HG03342 (cell line): ENCODE data around the gene B4GALNT4.
"Not testable (repeated sequence)": the region's sequence is repeated elsewhere in the genome, so short reads cannot be mapped to it uniquely, and the experiment has no call there.

ENCODE experiments used
- ATAC-seq: cut with Tn5 transposase; IDR thresholded peaks from one replicate; pipeline ENCODE4 v1.9.1; 2021; ENCODE audit warnings: mild to moderate bottlenecking, moderate library complexity; ENCODE audit not compliant: unreplicated experiment

The B4GALNT4 gene

DNA sequence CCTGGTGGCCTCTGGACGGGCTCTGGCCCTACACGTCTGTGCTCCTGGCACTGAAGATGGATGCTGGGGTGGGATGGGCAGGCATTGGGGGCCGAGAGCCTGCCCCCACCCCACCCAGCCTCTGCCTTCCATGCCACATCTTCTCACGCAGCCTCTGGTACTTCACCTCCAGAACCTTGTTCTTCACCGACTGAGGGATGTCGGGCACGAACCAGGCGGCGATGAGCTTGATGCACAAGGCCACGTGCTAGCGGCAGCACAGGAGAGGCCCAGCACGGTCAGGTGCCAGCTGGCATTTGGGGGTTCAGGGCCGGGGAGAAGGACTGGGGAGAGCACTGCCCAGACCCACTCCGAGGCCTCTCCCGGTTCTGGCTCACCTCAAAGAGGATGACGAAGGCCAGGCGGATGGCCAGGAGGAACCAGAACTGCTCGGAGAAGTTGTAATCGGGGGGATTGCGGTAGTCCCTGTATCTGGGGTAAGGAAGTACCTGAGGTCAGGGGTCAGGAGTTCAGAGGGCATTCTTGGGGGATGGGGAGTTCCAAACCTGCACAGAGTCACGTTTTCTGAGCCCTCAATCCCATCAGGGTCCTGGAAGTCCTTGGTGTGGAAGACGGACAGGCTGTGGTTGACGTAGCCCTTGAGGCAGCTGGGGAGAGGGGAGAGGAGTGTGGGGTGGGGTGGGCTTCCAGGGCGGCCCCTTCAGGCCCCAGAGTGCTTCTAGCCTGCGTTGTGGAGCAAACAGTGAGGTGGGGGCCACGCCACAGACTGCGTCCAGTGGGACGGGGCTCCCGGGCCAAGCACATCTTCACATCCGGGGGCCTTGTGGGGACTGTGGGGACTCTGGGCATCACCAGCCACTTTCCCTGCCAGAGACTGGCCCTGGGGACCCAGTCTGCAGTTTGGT is 49.3 kb downstream of the B4GALNT4 start:
- no peak for ATAC-seq

DNA sequence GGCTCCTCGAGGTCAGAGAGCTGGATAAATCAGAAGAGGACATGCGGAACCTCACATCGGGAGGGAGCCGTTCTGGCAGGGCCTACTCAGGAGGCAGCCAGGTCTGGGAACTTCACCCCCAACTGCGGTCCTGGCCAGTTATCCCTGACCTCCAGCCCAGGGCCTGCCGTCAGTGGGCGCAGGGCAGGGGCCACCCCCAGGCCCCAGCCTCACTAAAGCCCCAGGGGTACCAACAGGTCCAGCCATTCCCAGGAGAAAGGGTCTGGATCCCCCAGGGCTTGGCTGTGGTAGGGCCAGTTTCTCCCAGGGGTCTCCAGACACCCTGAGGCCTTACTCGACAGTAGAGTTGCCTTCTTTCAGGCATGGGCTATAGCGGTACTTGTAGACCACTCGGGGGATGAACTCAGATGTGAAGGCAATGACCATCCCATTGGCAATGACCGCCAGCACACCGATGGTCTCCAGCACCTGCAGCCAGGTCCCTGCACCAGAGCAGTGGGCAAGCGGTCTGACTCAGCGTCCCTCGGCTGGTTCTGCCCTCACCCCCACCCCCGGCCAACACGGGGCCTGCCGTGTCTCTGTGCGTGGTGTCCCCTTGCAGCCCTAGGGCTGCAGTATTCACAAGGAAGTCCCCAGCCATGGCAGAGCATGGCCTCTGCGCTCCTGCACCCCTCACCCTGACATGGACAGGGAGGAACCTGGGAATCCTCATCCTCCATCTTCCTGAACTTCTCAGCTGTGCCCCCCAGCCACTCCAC is 50.1 kb downstream of the B4GALNT4 start:
- ATAC-seq, result no peak

DNA sequence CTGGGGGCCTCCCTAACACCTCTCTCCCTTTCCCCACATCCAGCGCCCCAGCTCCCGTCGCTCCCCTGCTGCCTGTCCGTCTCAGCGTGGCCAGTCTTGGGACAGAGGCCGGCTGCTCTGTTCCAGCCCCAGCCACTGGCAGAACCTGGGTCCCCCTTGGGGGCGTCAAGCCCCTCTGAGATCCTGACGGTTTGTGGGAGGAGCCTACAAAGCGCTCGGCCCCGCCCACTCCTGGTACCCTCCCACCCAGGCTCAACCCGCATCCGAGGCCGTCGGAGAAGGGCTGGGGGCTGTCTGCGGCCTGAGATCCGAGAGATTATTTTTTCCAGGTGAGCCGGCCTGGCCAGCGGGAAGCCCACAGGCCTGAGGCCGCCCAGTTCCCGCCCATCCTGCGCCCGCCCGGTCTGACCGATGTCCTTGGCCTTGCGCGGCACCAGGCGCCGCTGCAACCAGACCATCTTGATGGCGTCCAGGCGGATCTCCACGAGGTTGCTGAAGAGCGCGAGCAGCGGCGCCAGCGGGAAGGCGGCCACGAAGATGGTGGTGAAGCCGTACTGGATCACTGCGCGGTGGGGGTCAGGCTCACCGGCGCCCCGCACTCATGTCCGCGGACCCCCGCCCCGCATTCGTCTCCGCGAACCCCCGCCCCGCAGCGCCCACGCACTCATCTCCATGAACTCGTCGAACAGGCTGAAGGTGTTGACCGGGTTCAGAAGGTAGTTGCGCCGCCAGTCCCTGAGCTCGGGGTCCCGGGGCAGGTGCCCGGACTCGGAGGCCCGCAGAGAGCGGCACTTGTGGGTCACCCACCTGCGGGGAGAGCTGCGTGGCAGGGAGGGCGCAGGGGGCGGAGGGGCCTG is 51.0 kb downstream of the B4GALNT4 start:
- ATAC-seq, result no peak

GRCh38 chr11:420911-421321 is 51.6 kb downstream of the B4GALNT4 start:
- no peak for ATAC-seq

- ATAC-seq, result no peak
Measured at GRCh38 chr11:422249-422656, 53.0 kb downstream of the B4GALNT4 start.

- no peak for ATAC-seq
Measured at GRCh38 chr11:424232-424631, 54.9 kb downstream of the B4GALNT4 start.

GRCh38 chr11:424766-425165 is 55.5 kb downstream of the B4GALNT4 start:
- not testable (repeated sequence) for ATAC-seq

DNA sequence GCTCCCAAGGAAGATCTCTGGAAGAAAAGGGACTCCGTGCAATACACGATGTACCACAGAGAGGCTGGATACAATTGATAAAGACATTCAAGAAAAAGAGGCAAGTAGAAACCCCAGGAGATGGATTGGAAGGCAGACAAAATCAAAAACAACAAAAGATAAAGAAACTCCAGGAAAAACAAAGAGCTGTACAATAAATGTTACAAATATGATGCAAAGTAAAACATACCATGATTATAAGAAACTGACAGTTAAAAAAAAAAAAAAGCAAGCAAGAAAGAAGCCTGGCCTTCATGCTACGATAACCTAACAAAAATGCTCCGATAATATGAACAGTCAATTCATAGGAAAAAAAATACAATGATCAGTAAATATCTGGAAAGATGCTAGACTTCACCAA is 56.0 kb downstream of the B4GALNT4 start:
- ATAC-seq, result no peak

DNA sequence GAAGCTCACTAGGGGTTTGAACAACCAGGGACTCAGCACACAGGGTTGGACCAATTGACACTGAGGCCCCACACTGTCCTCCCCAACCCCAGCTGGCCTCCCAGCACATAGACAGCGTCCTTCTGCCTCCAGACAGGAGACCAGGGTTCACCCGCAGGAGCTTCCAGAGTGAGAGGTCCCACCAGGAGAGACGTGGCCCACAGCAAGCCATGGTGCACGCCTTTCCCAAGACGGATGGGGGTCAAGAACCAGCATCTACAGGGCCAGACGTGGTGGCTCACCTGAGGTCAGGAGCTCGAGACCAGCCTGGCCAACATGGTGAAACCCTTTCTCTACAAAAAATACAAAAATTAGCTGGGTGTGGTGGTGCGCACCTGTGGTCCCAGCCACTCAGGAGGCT is 57.6 kb downstream of the B4GALNT4 start:
- no peak for ATAC-seq

DNA sequence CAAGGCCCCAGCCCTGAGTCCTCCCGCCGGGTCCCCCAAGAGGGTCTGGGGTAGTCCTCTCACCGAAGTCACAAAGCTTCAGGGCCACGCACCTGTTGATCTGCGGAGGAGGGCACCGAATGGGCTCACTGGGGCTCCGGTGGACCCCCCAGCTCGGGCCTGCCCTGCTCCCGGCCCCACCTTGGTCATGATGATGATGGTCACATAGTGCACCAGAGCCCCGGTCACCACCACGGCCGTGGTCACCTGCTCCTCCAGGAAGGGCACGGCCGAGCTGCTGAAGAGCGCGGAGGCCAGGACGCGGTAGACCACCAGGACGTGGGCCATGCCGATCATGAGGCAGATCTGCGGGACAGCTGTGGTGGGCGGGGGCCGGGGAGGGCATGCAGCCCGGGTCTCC is 59.0 kb downstream of the B4GALNT4 start:
- ATAC-seq, result no peak

- ATAC-seq, result no peak
Measured at GRCh38 chr11:429391-429790, 60.1 kb downstream of the B4GALNT4 start.

DNA sequence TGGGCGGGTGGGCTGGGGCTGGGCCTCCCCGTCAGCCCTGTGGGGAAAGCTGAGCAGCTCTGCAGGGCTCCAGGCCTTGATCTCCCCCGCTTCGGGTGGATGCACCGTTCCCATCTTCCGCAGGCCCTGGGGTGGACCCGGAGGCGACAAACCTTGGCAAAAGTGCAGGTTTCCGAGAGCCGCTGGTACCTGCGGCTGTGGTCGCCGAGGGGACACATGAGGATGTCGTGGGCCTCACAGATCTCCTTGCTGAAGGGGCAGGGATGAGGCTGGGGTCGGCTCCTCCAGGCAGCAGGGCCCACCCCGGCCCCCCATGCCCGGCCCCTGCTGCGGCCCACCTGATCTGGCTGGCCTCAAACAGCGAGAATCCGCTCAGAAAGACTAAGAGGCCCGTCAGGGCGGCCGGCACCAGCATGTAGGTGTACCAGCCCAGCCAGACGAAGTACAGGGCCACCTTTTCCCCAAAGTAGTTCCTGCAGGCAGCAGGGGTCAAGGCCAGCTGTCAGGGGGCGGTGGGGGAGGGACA is 60.7 kb downstream of the B4GALNT4 start:
- no peak for ATAC-seq
